Stimulated activated CD4-positive, alpha-beta T cell treated with anti-CD3 and anti-CD28 coated beads, Interleukin-1b, Interleukin-23, amount 100 ng/mL, for 1 hour (primary cell): ENCODE measurements around the gene TTC28.

ENCODE experiments used
- DNase-seq, 2 donors: peaks; one replicate each; pipeline ENCODE4 v3.0.0-alpha.2; 2020; ENCODE audit warnings: low read depth in 2 of 2

The TTC28 gene

DNA sequence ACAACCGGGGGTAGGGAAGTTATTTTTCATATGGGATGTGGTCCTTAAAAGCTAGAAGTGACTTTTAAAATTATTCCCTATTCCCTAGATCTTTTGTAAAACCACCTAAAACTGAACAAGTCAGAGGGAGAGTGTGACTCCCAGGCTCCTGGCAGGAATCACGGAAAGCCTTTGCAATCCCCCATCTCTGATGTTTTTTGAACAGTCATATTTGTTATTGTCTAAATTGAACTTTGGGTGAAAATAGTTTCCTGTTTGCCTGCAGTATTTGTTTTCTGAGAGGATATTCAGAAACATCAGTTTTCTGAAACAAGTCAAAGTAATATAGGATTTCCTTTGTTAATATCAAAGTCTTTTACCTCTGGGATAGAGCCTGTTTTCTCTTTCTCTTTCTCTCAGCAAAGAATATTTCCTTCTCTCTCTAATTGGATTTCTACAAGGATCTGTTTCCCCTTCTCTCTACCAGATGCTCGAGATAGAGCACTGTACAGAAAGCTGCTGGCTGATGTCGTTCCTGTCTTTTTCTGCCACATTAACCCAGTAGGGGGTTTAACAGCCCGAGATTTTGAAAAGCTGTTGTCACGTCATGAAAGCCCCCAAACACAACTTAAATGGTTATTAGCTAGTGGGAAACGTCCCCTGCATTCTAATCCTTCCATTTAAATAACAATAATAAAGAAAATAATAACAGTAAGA is 628.4 kb downstream of the TTC28 start:
- DNase-seq: no peak

DNA sequence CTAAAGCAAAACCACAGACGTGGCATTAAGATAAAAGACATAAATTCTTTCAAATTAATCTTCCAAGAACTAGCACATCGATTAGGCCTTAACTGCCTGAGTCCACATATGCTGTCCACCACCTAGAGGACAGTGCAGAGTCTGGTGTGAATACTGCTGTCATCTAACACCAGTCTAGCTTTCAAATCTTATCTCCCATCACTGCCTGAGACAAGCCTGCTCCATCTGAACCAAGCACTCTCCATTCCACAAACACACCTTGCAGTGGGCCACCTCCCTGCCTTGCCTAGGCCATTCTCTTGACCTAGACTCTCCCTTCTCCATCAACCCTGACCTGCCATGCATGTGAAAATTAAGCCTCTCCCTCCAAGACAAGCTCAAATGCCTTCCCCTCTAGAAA is 631.1 kb downstream of the TTC28 start:
- DNase-seq: no peak

DNA sequence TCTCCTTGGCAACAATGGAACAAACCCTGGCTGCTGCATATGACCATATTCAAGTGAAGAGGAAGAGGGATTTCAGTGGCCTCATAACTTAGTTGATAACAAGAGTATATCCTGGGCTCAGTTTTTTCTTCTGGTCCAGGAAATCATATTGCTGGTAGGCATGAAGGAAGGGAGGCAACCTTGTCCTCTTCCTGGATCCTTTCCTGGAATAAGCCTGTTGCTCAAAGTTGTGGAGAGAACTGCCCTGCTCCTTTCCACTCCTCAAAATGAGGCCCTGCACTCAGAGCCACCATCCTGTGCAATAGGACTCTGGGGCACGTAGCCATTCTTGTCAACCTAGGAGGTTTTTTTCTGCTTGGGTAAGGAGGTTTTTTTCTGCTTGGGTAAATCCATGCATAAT is 631.9 kb downstream of the TTC28 start:
- no peak for DNase-seq

DNA sequence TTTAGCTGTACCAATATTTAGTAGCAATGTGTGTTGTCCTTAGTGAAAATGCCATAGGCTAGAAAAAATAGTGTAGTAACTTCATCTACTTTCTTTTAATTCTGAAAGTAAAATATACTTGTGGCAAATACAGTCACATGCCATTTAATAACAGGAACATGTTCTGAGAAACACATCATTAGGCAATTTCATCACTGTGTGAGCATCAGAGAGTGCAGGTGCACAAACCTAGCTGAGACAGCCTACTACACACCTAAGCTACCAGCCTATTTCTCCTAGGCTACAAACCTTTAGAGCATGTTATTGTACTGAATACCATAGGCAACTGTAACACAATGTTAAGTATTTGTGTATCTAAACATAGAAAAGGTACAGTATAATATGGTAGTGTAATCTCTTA is 633.5 kb downstream of the TTC28 start:
- DNase-seq: no peak

DNA sequence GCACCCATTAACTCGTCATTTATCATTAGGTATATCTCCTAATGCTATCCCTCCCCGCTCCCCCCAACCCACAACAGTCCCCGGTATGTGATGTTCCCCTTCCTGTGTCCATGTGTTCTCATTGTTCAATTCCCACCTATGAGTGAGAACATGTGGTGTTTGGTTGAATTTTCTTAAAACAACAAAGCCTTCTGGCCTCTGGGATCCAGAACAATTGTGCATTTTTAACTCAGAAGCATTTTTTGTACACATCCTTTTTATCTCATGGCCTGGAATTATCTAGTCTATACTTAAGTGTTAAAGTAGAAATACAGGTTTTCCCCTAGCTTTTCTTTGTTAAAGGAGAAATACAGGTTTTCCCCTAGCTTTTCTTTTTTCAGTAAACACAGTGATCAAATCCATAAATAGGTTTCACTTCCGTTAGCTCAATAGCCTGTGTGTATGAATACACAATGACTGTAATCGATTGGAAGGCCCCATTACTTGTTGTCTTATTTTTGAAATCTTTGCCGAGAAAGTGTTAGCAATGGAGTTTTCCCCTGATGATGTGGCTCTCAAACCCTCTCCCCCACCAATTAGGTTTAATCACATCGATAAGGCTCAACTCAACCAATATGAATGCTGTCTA is 635.0 kb downstream of the TTC28 start:
- DNase-seq: no peak

DNA sequence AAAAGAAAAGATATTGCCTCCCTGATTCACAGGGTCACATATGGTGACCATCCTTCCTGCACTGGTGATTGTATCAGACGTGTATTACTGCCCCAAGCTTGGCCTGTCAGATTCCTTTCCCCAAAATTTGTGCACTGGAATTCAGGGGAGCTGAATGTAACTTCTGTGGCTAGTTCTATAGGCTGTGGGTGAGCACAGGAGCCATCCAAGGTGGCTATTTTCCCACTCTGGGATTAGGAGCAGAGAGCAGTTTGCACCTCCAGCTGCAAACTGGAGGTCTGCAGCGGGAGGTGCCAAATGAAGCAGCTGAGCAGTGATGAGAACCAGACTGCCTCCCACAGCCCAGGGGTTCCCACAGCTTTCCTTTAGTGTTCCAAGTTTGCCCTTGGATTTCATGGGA is 636.4 kb downstream of the TTC28 start:
- DNase-seq: no peak

DNA sequence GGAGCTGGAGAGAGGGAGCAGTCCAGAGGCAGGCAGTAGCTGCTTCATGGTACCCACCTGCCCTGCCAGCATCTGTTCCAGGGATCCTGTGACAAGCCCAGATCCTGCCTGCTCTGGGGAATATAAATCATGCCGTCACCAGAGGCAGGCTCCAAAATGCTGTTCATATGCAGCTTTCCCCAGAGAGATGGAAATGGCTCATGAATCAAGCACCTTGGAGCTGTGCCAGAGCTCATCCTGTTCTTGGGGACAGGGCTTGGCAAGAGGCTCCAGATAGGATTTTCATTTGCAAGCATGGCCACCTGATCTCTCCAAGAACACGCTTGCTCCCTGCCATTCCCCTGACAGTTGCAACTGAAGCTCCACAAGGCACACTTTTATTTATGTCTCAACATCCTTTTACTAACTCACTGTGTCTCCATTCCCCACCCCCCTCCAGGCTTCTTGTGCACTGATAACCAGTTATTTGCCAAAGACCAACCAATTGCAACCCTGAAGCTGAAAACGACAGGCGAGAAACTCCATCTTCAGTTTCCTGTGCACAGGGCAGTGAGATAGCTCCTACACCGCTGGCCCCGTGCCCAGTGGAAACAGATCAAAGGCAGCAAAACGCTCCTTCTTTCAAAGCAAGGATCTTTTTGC is 644.8 kb downstream of the TTC28 start:
- no peak for DNase-seq

DNA sequence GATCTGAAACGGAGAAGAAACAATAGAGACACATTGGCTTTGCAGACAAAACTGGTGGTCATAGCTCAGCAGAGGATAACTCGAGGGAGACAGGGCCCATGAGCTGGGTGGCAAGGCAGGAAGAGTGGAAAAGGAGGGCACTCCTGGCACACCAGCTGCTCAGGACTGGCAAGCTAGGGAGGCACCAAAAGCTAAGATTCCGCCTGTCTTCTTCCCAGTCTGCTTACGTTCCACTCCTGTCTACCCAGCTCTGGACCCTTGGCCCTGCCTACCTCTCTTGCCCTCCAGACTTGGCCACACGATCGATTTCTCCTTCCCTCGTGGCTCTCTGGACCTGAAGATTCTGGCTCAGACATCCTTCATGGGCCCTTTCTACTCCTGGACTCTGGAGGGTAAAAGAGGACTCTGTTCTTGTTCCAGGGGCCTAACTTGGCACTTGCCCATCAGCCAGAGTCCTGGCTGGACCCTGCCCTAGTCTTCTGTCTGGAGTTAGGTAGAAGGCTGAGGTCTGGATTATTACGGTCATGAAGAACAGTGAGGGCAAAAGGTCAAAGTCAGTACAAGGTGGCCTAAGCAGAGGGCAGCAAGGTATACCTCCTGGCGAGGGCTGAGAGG is 645.4 kb downstream of the TTC28 start:
- no peak for DNase-seq

DNA sequence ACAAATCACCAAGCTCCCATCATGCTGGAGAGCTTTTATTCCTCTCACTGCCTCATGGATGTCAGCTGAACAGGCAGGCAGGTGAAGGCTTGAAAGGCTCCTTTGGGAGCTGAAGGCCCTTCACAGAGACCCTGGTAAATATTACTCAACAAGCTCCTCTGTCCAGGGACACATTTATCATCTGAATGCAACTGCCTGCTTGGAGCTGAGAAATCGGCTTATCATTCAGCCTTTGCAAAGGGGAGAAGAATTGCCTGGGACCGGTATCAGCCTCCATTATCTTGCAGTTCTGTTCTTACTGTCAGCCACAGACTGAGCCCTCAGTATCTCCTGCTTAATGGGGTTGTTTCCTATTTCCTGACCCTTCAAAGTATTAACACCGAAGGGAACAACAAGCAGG is 646.8 kb downstream of the TTC28 start:
- no peak for DNase-seq

DNA sequence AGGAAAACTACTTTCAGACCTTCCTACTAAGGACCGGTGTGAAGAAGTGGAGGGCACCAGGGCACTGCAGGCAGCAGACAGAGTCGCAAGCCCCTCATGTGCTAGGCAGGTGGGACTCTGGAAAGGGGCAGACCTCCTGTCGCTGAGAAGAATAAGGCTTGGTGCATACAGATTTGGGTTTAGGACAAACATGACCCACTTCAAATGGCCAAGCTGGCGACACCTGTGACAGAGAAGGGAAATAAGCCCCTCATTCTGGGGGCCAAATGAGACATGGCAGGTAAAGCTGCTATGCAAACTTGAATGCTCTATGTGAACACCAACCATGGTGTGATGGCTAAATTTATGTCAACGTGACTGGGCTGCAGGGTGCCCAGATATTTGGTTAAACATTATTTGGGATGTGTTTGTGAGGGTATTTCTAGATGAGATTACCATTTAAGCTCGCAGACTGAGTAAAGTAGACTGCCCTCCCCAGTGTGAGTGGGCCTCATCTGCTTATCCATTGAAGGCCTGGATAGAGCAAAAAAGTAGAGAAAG is 648.2 kb downstream of the TTC28 start:
- no peak for DNase-seq

DNA sequence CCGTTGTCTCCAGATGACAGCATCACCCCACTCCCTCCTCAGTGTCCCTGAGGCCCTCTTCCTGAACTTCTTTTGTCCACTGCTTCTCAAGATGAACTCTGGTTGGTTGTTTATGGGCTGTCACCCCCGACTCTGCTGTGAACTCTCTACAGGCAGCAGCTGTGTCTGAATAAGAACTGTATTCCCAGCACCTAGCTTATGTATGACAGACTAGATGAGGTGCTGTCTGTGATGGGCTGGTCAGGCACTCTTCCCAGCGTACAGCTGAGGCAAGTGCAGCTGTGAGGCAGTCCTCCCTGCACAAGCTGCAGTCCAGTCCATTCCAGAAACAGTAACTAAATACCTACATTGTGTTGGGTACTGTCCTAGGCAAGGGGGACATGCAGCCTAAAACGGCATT is 649.2 kb downstream of the TTC28 start:
- no peak for DNase-seq

DNA sequence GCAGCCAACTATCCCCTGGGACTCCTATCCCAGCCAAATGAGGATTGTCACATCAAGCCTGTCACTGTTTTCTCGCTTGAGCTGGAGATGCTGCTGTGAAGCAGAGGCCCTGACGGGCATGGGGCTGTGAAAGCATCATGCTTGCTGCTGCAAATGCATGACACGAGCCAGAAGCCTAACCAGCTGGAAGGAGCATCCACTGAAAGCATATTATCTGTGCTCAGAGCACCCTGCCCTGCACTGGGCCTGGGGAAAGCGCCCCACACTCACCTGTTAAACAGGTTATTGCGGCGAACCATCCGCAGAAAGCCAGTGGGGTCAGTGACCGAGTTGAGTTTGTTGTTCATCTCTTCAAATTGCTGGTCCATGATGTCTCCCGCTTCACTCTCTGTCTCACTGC is 649.7 kb downstream of the TTC28 start:
- DNase-seq: no peak

DNA sequence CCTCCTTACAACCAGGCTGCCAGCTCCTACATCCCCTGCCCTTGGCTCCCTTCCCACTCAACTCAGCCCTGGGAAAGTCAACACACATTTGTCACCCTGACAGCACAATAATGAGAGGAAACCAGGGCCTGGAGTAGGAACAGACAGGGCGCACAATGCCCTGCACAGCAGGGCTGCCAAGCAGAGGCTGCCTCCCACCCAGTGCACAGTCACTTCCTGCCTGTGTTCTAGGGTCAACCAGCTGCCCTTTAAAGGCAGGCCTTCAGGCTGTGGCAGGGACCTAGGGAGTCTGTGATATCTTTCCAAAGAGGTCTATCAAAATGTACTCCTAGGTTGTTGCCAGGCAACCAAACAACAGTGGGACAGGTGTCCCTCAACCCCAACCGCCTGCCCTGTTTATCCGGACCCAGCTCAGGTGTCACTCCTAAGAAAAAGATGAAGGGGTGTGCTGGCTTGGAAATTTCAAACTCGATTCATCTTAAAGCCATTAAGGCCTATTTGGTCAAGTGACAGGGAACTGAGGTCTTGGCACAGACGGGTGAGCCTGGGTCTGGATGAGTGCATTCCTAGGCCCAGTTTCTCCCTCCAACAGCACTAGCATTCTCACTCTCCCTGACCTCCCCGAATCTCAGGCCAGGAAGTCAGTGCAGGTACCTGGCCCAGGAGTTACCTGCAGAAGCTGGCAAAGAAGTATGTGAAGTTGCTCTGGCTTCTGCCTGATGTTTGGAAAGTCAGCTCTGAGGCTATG is 650.3 kb downstream of the TTC28 start:
- no peak for DNase-seq

DNA sequence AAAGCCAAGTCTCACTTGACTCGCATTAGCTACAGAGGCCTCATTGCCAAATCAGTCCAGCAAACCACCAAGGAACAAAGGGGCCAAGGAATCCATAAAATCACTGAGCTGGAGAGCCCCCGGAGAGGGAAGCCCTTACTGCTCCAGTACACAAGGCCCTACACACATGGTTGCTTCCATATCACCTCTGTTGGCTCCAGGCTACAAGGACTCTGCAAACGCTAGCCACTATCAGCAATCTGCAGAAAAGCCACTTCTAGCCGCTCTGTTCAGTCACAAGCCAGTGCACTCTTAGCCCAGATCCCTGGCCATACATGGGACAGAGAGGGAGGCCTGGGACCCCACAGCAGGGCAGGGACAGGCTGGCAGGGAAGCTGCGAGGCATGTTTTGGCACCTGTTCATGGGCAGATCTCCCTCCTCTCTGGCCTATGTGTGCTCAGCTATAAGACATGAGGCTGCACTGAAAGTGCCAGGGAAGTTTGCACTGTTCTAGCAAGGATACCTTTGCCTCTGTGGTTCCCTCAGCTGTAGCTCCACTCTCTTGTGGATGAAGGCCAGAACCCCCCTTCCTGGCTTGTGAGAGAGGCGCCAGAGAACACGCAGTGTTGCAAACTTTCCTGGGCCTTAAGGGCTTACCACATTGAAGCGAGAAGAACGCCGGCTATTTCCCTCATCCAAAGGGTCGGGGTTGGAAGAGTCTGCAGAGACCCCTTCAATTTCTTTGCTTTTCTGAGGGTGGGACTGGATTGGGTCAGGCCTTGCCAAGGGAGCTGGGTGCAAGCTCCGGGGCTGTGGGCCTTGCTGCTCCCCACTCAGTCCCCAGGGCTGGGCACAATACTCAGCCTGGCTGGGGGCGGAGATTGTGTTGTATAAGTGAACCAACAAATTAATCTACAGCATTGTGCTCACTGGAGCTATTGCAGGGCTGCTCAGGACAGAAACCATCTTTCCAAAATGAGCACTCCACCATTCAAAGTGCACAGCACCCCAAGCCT is 651.9 kb downstream of the TTC28 start:
- no peak for DNase-seq

DNA sequence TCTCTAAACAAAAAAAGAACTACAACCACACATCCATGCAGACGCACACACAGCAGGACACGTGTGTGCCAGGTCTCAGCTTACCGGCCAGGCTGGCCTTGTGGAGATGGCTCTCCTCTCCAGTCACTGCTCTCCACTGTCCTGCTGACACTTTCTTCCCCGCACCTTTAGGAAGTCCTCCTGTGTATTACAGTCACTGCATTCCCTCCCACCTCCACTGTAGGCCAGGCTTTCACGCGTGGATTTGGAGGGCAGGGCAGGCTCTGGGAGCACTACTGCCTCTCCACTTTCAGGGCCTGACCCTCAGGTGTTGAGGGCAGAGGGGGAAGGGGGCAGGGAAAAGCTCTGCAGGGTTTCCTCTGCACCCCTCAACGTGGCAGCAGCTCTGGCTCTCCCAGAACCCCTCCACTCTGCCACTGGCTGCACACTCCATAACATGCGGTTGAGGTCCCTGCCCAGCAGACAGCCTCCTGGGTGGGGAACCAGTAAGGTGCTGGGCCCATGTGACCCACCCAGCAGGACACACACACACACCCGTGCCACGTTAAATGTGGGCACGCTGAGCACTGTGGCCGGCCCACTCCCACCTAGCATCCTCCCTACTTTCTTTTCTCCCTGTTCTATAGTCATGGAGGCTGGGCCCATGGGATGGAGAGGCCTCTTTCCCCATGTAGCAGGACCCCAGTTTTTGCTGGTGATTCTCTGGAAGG is 653.6 kb downstream of the TTC28 start:
- DNase-seq: no peak

DNA sequence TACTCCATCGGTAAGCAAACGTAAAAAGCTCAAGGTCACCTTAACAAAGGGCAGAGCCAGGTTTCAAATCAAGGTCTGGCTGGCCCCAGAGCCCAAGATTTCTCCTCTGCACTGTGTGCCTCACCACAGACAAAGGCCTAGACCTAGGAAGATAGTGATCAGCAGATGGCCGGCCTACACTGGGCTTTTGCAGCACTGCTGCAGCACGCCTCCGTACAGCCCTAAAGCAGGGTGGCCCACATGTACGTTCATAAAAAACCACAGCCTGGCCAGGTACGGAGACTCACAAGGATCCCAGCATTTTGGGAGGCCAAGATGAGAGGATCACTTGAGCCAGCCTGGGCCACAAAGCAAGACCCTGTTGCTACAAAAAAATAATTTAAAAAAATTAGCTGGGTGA is 654.3 kb downstream of the TTC28 start:
- DNase-seq: no peak

DNA sequence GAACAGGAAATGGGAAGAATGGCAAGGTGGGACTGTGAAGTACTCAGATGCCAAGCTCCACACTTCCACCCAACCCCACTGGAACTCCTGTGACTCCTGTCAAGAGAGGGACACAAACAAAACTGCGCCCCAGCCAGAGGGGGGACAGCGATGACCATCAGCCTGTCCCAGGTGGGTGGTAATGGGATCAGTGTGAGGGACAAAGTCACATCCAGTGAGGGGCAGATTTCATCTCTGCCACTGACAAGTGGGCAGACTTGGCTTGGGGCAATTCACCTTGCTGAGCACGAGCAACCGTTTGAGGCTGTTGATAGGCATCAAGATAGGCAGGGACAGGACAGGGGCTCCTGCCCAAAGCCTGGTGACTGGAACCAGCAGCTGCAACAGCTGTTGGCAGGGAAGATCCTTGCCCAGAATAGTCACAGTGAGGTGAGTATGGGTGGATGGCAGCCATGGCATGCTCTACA is 655.2 kb downstream of the TTC28 start:
- DNase-seq: no peak

DNA sequence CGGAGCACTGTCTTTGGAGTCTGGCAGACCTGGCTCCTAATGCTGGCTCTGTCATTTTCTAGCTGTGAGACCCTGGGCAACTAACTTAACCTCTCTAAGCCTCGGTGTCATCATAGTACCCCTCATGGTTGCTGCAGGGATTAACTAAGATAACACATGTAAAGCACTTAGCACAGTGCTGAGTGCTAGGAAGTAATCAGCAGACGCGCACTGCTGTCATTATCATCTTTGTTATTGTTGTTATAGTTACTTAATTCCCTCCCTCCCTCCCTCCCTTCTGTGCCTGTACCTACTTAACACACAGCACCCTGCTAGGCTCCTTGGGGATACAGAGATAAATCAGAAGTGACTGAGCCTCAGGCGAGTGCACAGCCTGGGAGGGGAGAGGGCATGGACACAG is 655.9 kb downstream of the TTC28 start:
- DNase-seq: no peak

DNA sequence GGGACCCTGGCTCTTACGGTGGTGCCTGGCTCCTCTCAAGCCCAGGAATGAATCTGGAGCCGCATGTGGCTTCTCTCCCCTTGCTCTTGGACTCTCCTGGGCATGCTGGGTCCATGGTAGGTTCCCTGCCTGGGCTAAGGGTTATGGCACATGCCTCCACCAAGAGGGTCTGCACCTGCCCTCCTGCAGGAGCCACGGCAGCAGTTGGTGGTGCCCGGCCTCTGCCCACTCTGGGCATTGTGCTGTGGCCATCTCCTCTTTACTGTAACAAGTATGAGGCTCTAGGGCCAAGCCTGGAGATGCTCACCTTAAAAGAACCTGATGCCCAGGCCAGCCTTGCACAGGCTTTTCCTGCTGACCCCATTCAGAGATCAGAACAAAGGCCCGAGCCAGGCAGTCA is 656.6 kb downstream of the TTC28 start:
- no peak for DNase-seq
